Measurements from ENCODE around the gene ANO5.

The ANO5 gene

DNA sequence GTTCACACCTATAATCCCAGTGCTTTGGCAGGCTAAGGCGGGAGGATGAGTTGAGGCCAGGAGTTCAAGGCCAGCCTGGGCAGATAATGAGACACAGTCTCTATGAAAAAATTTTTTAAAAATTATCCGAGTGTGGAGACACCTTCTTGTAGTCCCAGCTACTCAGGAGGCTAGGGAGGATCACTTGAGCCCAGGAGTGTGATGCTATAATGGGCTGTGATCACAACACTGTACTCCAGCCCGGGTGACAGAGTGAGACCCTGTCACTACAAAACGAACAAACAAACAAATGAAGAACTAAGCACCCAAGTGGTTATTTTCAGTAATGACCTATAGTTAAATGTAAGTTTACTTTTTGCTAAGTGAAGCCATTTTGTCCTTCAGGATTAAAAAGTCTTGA is 32.3 kb downstream of the ANO5 start:
- Histone ChIP-seq H3K27ac (ENCODE audit: extremely low read depth, low read depth, low read length) (no peak overlapping the region), H3K9me3 (ENCODE audit: control insufficient read depth, insufficient read depth, low read depth, low read length) (no peaks in the 10 kb centered on the region), H3K4me1 (ENCODE audit: control insufficient read depth, insufficient read depth, low read length) (no peaks in the 10 kb centered on the region), H3K36me3 (ENCODE audit: control insufficient read depth in 2 of 2, insufficient read depth in 1 of 2, low read length in 2 of 2) (peaks cover 0 to 6% of the 10 kb centered on the region in 2 experiments; a peak in 1 of 3 replicates), H3K4me3 (ENCODE audit: low read depth, low read length) (no peak overlapping the region)
- ChIA-PET POLR2A (no interaction called here), CTCF (no interaction called here)
- no peak for TF ChIP-seq ZXDB (tag by site-specific recombination; IDR thresholded peaks at IDR 0.05)
- TF ChIP-seq ZNF768 (tag by site-specific recombination; IDR thresholded peaks at IDR 0.05): no peak

DNA sequence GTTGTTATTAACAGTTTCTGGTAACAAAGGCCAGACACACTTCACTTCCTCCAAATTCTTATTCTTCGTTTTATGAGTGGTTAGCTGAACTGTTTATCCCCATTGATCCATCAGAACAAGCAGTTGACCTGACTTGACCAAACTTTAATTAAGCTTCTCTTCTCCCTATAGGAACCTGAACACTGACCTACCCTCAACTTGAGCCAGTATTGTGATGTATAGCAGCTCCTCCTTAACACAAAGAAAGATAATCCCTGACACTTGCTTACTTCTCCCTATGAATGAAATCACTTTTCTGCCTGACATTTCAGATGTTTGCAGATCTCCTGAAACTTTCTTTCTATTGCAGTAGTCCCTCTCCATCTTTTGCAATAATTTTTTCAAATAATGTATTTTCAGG is 41.9 kb downstream of the ANO5 start:
- ChIA-PET POLR2A (no interaction called here), CTCF (interaction anchor here (0.8 kb wide), 1 partner anchor 9 kb away, joined by 5 read pairs; no protein-coding TSS in a partner anchor)
- H3K9me3 ChIP-seq (ENCODE audit: control insufficient read depth, insufficient read depth, low read depth, low read length): no peaks in the 10 kb centered on the region
- H3K4me3 ChIP-seq (ENCODE audit: low read depth, low read length): no peak overlapping the region
- H3K27ac ChIP-seq (ENCODE audit: extremely low read depth, low read depth, low read length): no peak overlapping the region
- no peak for TF ChIP-seq ZNF138 (tag by site-specific recombination; IDR thresholded peaks at IDR 0.05; ENCODE audit: borderline replicate concordance)
- TF ChIP-seq ZSCAN16 (tag by site-specific recombination; IDR thresholded peaks at IDR 0.05): no peak
- TF ChIP-seq ZNF19 (tag by site-specific recombination; IDR thresholded peaks at IDR 0.05; ENCODE audit: low read depth): no peak
- no peak for TF ChIP-seq ZNF843 (tag by site-specific recombination; IDR thresholded peaks at IDR 0.05)
- TF ChIP-seq ZNF133 (tag by site-specific recombination; IDR thresholded peaks at IDR 0.05): no peak
- no peak for TF ChIP-seq GLIS2 (tag by site-specific recombination; IDR thresholded peaks at IDR 0.05)
- TF ChIP-seq ZNF48 (tag by site-specific recombination; IDR thresholded peaks at IDR 0.05): no peak
- no peak for TF ChIP-seq ZNF2 (tag by site-specific recombination; IDR thresholded peaks at IDR 0.05)
- no peak for TF ChIP-seq ZSCAN5A (tag by site-specific recombination; IDR thresholded peaks at IDR 0.05)
- no peak for TF ChIP-seq KLF7 (tag by site-specific recombination; IDR thresholded peaks at IDR 0.05; ENCODE audit: borderline replicate concordance)
- no peak for TF ChIP-seq ZNF561 (tag by site-specific recombination; IDR thresholded peaks at IDR 0.05; ENCODE audit: borderline replicate concordance)
- TF ChIP-seq ZNF704 (tag by site-specific recombination; IDR thresholded peaks at IDR 0.05): no peak
- TF ChIP-seq ZNF394 (tag by site-specific recombination; IDR thresholded peaks at IDR 0.05; ENCODE audit: borderline replicate concordance): no peak
- no peak for TF ChIP-seq ZNF558 (tag by site-specific recombination; IDR thresholded peaks at IDR 0.05)
- TF ChIP-seq, protein P1, sequence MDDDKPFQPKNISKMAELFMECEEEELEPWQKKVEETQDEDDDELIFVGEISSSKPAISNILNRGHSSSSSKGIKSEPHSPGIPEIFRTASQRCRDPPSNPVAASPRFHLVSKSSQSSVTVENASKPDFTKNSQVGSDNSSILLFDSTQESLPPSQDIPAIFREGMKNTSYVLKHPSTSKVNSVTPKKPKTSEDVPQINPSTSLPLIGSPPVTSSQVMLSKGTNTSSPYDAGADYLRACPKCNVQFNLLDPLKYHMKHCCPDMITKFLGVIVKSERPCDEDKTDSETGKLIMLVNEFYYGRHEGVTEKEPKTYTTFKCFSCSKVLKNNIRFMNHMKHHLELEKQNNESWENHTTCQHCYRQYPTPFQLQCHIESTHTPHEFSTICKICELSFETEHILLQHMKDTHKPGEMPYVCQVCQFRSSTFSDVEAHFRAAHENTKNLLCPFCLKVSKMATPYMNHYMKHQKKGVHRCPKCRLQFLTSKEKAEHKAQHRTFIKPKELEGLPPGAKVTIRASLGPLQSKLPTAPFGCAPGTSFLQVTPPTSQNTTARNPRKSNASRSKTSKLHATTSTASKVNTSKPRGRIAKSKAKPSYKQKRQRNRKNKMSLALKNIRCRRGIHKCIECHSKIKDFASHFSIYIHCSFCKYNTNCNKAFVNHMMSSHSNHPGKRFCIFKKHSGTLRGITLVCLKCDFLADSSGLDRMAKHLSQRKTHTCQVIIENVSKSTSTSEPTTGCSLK (tag by site-specific recombination; IDR thresholded peaks at IDR 0.05): no peak
- no peak for TF ChIP-seq HOXC10 (CRISPR knock-in tag; IDR thresholded peaks at IDR 0.05)
- no peaks in the 10 kb centered on the region for H3K4me1 ChIP-seq (ENCODE audit: control insufficient read depth, insufficient read depth, low read length)
- H3K36me3 ChIP-seq (ENCODE audit: control insufficient read depth in 2 of 2, insufficient read depth in 1 of 2, low read length in 2 of 2): peaks cover 0 to 7% of the 10 kb centered on the region in 2 experiments; a peak in 1 of 3 replicates

DNA sequence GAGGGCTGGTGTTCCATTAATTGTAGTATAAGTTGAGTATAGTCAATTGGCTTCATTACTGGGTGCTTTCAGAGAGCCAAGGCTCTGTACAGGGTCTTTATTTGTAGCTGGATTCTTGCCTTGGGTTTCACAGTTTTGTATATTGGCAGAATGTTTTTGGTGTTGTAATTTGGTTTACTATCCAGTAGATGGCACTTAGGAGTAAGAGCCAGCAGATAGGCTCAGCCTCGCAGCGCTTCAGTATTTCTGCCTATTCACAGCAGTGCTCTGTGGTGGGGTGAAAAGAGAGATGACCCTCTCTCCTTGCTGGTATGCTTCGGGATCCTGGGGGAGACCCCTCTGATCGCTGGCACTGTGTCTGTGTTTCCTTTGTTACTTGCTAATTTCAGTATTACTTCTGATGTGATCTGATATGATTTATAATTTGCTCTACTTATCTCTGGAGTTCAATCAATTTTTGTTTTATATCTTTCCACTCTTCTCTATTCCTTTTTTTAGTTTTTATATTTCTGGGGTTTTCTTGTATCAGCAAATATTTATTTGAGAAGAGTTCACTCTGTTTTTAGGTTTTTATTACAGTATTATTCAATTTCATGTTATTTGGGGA is 52.2 kb downstream of the ANO5 start:
- Histone ChIP-seq H3K4me3 (ENCODE audit: low read depth, low read length) (no peak overlapping the region), H3K4me1 (ENCODE audit: control insufficient read depth, insufficient read depth, low read length) (no peaks in the 10 kb centered on the region), H3K9me3 (ENCODE audit: control insufficient read depth, insufficient read depth, low read depth, low read length) (no peaks in the 10 kb centered on the region), H3K36me3 (ENCODE audit: control insufficient read depth in 2 of 2, insufficient read depth in 1 of 2, low read length in 2 of 2) (peaks cover 0 to 3% of the 10 kb centered on the region in 2 experiments; a peak in 1 of 3 replicates), H3K27ac (ENCODE audit: extremely low read depth, low read depth, low read length) (no peak overlapping the region)
- ChIA-PET CTCF (interaction anchor here (0.8 to 2.0 kb wide), 18 partner anchors 9 to 543 kb away, joined by 3 to 13 read pairs (median 4); no protein-coding TSS in a partner anchor), POLR2A (no interaction called here)
- no peak for TF ChIP-seq CTCF (tag by site-specific recombination; IDR thresholded peaks at IDR 0.05)
- TF ChIP-seq ZNF513 (tag by site-specific recombination; IDR thresholded peaks at IDR 0.05): no peak
- TF ChIP-seq ZNF654 (tag by site-specific recombination; IDR thresholded peaks at IDR 0.05; ENCODE audit: low read depth): peak; percentile 44
- TF ChIP-seq ZNF629 (tag by site-specific recombination; IDR thresholded peaks at IDR 0.05): no peak
